A673 (cell line): ENCODE measurements around the gene TSPAN14.

ENCODE experiments used
- EZH2 ChIP-seq: fragments of 200-600 bp; sonication (generic); IDR thresholded peaks from 2 replicates; pipeline ENCODE4 v1.6.1; 2017; ENCODE audit warnings: borderline replicate concordance, low read depth, mild to moderate bottlenecking, mixed read lengths, antibody characterized with exemption, low read length; ENCODE audit not compliant: poor library complexity, severe bottlenecking
- TF ChIP-seq, protein P1 (sequence below): fragments of 300-800, 200-600 bp; sonication (generic); conservative IDR thresholded peaks from 2 replicates; pipeline ENCODE4 v1.5.1; 2017; ENCODE audit warnings: low read depth, mild to moderate bottlenecking, antibody characterized with exemption, low read length, moderate library complexity, mixed read lengths

DNA sequence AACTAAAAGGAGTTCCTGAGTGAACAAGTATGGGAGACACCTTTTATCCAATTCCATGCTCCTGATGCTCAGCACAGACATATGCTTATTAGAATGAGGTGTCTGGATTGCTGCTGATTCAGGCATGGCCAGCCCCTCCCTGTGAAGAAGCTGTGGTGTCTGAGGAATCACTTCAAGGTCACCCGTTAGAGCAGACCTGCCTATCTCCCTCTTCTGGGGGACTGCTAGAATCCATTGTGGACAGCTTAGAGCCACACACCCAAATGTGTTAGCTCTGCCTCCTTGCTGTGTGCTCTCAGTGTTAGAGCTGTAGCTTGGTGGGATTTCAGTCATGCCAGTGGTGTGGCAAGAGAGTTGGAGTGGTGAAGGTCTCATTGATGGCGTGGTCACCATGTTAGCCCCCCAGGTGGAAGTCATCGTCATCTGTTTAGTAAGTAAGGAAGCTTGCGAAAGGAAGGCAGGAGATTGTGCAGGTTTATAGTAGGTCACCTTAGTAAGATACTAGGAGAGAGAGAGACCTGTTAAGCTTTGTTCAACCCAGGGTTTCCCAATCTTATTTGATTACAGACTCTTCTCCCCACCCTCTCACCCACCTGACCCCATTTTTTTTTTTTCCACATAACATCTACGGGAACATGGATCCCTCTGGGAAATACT, 32.9 kb upstream of the TSPAN14 start:
- TF ChIP-seq, protein P1, sequence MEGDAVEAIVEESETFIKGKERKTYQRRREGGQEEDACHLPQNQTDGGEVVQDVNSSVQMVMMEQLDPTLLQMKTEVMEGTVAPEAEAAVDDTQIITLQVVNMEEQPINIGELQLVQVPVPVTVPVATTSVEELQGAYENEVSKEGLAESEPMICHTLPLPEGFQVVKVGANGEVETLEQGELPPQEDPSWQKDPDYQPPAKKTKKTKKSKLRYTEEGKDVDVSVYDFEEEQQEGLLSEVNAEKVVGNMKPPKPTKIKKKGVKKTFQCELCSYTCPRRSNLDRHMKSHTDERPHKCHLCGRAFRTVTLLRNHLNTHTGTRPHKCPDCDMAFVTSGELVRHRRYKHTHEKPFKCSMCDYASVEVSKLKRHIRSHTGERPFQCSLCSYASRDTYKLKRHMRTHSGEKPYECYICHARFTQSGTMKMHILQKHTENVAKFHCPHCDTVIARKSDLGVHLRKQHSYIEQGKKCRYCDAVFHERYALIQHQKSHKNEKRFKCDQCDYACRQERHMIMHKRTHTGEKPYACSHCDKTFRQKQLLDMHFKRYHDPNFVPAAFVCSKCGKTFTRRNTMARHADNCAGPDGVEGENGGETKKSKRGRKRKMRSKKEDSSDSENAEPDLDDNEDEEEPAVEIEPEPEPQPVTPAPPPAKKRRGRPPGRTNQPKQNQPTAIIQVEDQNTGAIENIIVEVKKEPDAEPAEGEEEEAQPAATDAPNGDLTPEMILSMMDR = no peak
- TF ChIP-seq EZH2 = no peak
